ENCODE results near the gene TPSG1. TPM values are rescaled to one million over a fixed set of nuclear protein-coding genes. Genes with fewer than 3 reads are reported as not detected.

The TPSG1 gene
- total RNA-seq, 1 experiment from 2014 or later = not detected

DNA sequence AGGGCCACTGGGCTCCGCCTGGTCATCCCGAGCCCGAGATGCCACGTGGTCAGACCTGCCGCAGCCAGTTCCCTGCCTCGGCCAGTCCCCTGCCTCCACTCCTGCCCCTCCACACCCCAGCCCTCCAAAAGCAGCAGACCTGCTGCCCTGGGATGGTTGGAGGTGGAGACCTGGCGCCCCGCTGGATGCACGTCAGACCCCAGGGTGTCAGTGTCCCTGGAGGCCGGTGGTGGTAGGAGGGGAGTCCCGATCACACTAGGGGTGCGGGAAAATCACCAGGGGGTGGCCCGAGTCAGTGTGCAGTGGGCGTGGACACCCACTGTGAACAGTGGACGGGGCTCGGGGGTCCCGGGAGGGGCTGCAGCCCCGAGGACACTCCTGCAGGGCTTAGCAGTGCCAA is 26.9 kb downstream of the TPSG1 start:
- peaks cover 8% of the 10 kb centered on the region for H3K9me3 Mint-ChIP-seq (ENCODE audit: unreplicated experiment)
- TF ChIP-seq CTCF (IDR thresholded peaks at IDR 0.05; ENCODE audit: unreplicated experiment) = no peak
- no peaks in the 10 kb centered on the region for H3K36me3 Mint-ChIP-seq (ENCODE audit: insufficient read depth, unreplicated experiment)
- intact Hi-C loops (cut with micrococcal nuclease) = no loop called here
- H3K4me3 Mint-ChIP-seq (ENCODE audit: unreplicated experiment) = no peak overlapping the region
- POLR2A ChIA-PET = no interaction called here
- BruUV-seq (replicated peaks) = no TSS peak
- H3K27me3 Mint-ChIP-seq (ENCODE audit: insufficient read depth, unreplicated experiment) = no peaks in the 10 kb centered on the region
- H3K27ac Mint-ChIP-seq (ENCODE audit: low read depth, unreplicated experiment) = no peak overlapping the region
- CTCF ChIA-PET = no interaction called here
- no peak for DNase-seq (ENCODE audit: unreplicated experiment)
- no peaks in the 10 kb centered on the region for H3K4me1 Mint-ChIP-seq (ENCODE audit: insufficient read depth, unreplicated experiment)

DNA sequence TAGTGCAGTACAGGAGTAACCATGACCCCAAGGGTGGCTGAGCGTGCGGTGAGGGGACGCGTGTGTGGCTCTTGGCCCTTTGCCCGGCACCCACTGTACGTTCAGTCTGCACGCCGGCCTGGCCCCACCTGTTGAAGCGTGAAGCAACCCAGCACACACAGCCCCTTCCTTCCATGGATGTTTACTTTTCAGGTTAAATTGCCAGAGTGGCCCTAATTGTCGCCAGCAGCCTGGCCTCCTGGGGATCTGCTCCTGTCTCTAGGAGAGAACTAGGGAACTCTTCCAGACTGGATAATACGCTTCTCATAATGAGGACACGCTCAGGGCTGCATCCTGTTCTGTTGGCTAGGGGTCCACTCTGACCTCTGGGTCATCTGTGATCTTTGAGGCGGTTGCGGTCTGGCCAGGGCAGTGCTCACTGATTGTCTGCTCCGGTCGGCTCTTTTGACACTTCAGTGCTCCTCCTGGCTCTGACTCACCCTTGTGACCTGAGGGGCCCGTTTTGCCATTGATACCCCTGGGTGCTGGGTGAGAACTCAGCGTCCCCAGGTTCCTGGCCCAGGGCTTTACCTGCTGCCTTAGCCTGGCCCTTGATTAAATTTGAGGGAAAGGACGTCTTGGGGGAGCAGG is 27.7 kb downstream of the TPSG1 start:
- peaks cover 8% of the 10 kb centered on the region for H3K9me3 Mint-ChIP-seq (ENCODE audit: unreplicated experiment)
- no peaks in the 10 kb centered on the region for H3K4me1 Mint-ChIP-seq (ENCODE audit: insufficient read depth, unreplicated experiment)
- TF ChIP-seq CTCF (IDR thresholded peaks at IDR 0.05; ENCODE audit: unreplicated experiment) = no peak
- BruUV-seq (replicated peaks) = no TSS peak
- no peak for DNase-seq (ENCODE audit: unreplicated experiment)
- POLR2A ChIA-PET = no interaction called here
- H3K36me3 Mint-ChIP-seq (ENCODE audit: insufficient read depth, unreplicated experiment) = no peaks in the 10 kb centered on the region
- CTCF ChIA-PET = no interaction called here
- no peaks in the 10 kb centered on the region for H3K27me3 Mint-ChIP-seq (ENCODE audit: insufficient read depth, unreplicated experiment)
- intact Hi-C loops (cut with micrococcal nuclease) = no loop called here
- no peak overlapping the region for H3K4me3 Mint-ChIP-seq (ENCODE audit: unreplicated experiment)
- no peak overlapping the region for H3K27ac Mint-ChIP-seq (ENCODE audit: low read depth, unreplicated experiment)

DNA sequence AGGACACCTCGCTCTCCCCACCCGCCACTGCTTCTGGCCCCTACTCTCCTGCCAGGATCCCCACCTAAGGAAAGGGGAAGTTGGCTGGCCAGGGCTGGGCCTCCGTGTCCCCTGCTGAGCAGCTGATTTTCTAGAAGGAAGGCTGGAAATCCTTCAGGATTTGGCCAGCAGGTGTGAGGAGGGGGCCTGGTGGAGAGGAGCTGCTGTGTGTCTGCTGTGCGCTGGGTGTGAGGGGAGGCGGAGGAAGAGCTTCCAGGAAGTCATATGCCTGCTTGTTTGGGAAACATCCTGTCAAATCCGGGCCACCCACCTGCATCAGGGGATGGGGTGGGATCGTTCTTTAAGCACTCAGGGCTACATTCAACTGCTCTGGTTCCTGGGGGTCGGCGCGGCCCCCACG is 28.6 kb downstream of the TPSG1 start:
- TF ChIP-seq CTCF (IDR thresholded peaks at IDR 0.05; ENCODE audit: unreplicated experiment) = no peak
- ChIA-PET CTCF (no interaction called here), POLR2A (no interaction called here)
- peaks cover 8% of the 10 kb centered on the region for H3K9me3 Mint-ChIP-seq (ENCODE audit: unreplicated experiment)
- no TSS peak for BruUV-seq (replicated peaks)
- intact Hi-C loops (cut with micrococcal nuclease) = no loop called here
- no peak overlapping the region for H3K27ac Mint-ChIP-seq (ENCODE audit: low read depth, unreplicated experiment)
- no peak overlapping the region for H3K4me3 Mint-ChIP-seq (ENCODE audit: unreplicated experiment)
- H3K36me3 Mint-ChIP-seq (ENCODE audit: insufficient read depth, unreplicated experiment) = no peaks in the 10 kb centered on the region
- H3K27me3 Mint-ChIP-seq (ENCODE audit: insufficient read depth, unreplicated experiment) = no peaks in the 10 kb centered on the region
- no peaks in the 10 kb centered on the region for H3K4me1 Mint-ChIP-seq (ENCODE audit: insufficient read depth, unreplicated experiment)
- DNase-seq (ENCODE audit: unreplicated experiment) = no peak

DNA sequence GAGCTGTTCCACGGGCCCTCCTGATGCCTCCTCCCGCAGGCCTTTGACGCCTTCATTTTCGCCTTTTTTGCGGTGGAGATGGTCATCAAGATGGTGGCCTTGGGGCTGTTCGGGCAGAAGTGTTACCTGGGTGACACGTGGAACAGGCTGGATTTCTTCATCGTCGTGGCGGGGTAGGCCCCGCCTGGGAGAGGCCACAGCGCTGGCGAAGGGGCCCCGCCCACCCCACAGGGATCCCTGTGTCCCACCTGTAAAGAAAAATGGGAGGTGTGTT is 29.7 kb downstream of the TPSG1 start:
- no peaks in the 10 kb centered on the region for H3K4me1 Mint-ChIP-seq (ENCODE audit: insufficient read depth, unreplicated experiment)
- H3K27ac Mint-ChIP-seq (ENCODE audit: low read depth, unreplicated experiment) = no peak overlapping the region
- intact Hi-C loops (cut with micrococcal nuclease) = loop anchor here (2.0 kb wide), 1 partner anchor 89 kb away; no protein-coding TSS in a partner anchor
- no peak overlapping the region for H3K4me3 Mint-ChIP-seq (ENCODE audit: unreplicated experiment)
- H3K9me3 Mint-ChIP-seq (ENCODE audit: unreplicated experiment) = peaks cover 8% of the 10 kb centered on the region
- CTCF ChIA-PET = interaction anchor here (0.8 kb wide), 1 partner anchor 49 kb away, joined by 3 read pairs; no protein-coding TSS in a partner anchor
- DNase-seq (ENCODE audit: unreplicated experiment) = no peak
- H3K27me3 Mint-ChIP-seq (ENCODE audit: insufficient read depth, unreplicated experiment) = no peaks in the 10 kb centered on the region
- H3K36me3 Mint-ChIP-seq (ENCODE audit: insufficient read depth, unreplicated experiment) = no peaks in the 10 kb centered on the region
- TF ChIP-seq CTCF (IDR thresholded peaks at IDR 0.05; ENCODE audit: unreplicated experiment) = no peak
- POLR2A ChIA-PET = interaction anchor here (0.7 kb wide), 1 partner anchor 208 kb away, joined by 3 read pairs; no protein-coding TSS in a partner anchor
- BruUV-seq (replicated peaks) = no TSS peak
